Measurements from ENCODE around the gene SAP30BP. TPM values are rescaled to one million over a fixed set of nuclear protein-coding genes. Genes with fewer than 3 reads are reported as not detected.

Gene SAP30BP
- total RNA-seq, 1 experiment from 2014 or later = 126 TPM

GRCh38 chr17:75632863-75633485, 34.2 kb upstream of the SAP30BP start, which contains the start of gene SMIM5:
TSS of gene SMIM5 (plus strand) at chr17:75633434. CDS start at chr17:75640202, 6,768 bp downstream.
- H3K4me1 ChIP-seq = peaks cover 19% of the 10 kb centered on the region
- no TSS peak for BruUV-seq (replicated peaks)
- Mint-ChIP-seq H3K9me3 (ENCODE audit: unreplicated experiment) (no peaks in the 10 kb centered on the region), H3K4me3 (ENCODE audit: unreplicated experiment) (peak within 1 kb of the TSS; percentile 41), H3K36me3 (ENCODE audit: insufficient read depth, unreplicated experiment) (peaks cover 28% of the 10 kb centered on the region), H3K27me3 (ENCODE audit: insufficient read depth, unreplicated experiment) (no peaks in the 10 kb centered on the region), H3K27ac (ENCODE audit: unreplicated experiment) (peak within 1 kb of the TSS; percentile 70), H3K4me1 (ENCODE audit: low read depth, unreplicated experiment) (peaks cover 9% of the 10 kb centered on the region)
- peak; percentile 95 to 98 for TF ChIP-seq CTCF (IDR thresholded peaks at IDR 0.05; ENCODE audit: insufficient read depth in 1 of 2, low read depth in 1 of 2, low read length in 1 of 2, severe bottlenecking in 1 of 2, unreplicated experiment in 1 of 2)
- intact Hi-C loops (cut with micrococcal nuclease; ENCODE audit: unreplicated experiment) = loop anchor here (1.0 to 2.0 kb wide), 3 partner anchors 14 to 115 kb away; a partner anchor contains a TSS
- DNase-seq = peak; percentile 86 to 91
- ChIA-PET POLR2A (interaction anchor here (0.5 to 2.1 kb wide), 5 partner anchors 13 to 147 kb away, joined by 3 to 13 read pairs (median 4); partner anchors contain the start of genes RECQL5 and SAP30BP), CTCF (interaction anchor here (0.5 to 3.1 kb wide), 45 partner anchors 8 to 674 kb away, joined by 3 to 143 read pairs (median 5); partner anchors contain the start of genes GALK1, ITGB4, MIF4GD and TMEM94)
- no peaks in the 10 kb centered on the region for H3K9me3 ChIP-seq
- H3K4me3 ChIP-seq (ENCODE audit: low read depth, low read length) = no peak within 1 kb of the TSS
- peaks cover 7% of the 10 kb centered on the region for H3K36me3 ChIP-seq (ENCODE audit: control insufficient read depth, insufficient read depth, low read length)
- H3K27me3 ChIP-seq (replicated peaks; ENCODE audit: control insufficient read depth, insufficient read depth, low read length) = no peaks in the 10 kb centered on the region

- Mint-ChIP-seq H3K27me3 (ENCODE audit: insufficient read depth, unreplicated experiment) (no peaks in the 10 kb centered on the region), H3K4me3 (ENCODE audit: unreplicated experiment) (peak overlapping the region; percentile 41), H3K27ac (ENCODE audit: unreplicated experiment) (peak overlapping the region; percentile 70), H3K4me1 (ENCODE audit: low read depth, unreplicated experiment) (peaks cover 9% of the 10 kb centered on the region), H3K9me3 (ENCODE audit: unreplicated experiment) (no peaks in the 10 kb centered on the region), H3K36me3 (ENCODE audit: insufficient read depth, unreplicated experiment) (peaks cover 22% of the 10 kb centered on the region)
- Histone ChIP-seq H3K27me3 (replicated peaks; ENCODE audit: control insufficient read depth, insufficient read depth, low read length) (no peaks in the 10 kb centered on the region), H3K9me3 (no peaks in the 10 kb centered on the region), H3K36me3 (ENCODE audit: control insufficient read depth, insufficient read depth, low read length) (peaks cover 6% of the 10 kb centered on the region), H3K4me3 (ENCODE audit: low read depth, low read length) (no peak overlapping the region), H3K4me1 (peaks cover 19% of the 10 kb centered on the region)
- peak; percentile 60 to 91 for TF ChIP-seq CTCF (IDR thresholded peaks at IDR 0.05; ENCODE audit: insufficient read depth in 1 of 2, low read depth in 1 of 2, low read length in 1 of 2, severe bottlenecking in 1 of 2, unreplicated experiment in 1 of 2)
- ChIA-PET POLR2A (interaction anchor here (1.2 to 2.1 kb wide), 4 partner anchors 12 to 146 kb away, joined by 3 to 13 read pairs (median 4); partner anchors contain the start of genes RECQL5 and SAP30BP), CTCF (interaction anchor here (0.6 to 3.1 kb wide), 44 partner anchors 7 to 363 kb away, joined by 3 to 143 read pairs (median 5); partner anchors contain the start of genes GALK1, ITGB4, MIF4GD and TMEM94)
- DNase-seq = peak; percentile 94 to 95
- BruUV-seq (replicated peaks) = no TSS peak
- intact Hi-C loops (cut with micrococcal nuclease; ENCODE audit: unreplicated experiment) = loop anchor here (1.0 to 2.0 kb wide), 3 partner anchors 13 to 115 kb away; a partner anchor contains a TSS
Observed at GRCh38 chr17:75633486-75634375, 33.4 kb upstream of the SAP30BP start.

GRCh38 chr17:75634376-75634740, 32.8 kb upstream of the SAP30BP start:
- intact Hi-C loops (cut with micrococcal nuclease; ENCODE audit: unreplicated experiment) = no loop called here
- Histone ChIP-seq H3K27me3 (replicated peaks; ENCODE audit: control insufficient read depth, insufficient read depth, low read length) (no peaks in the 10 kb centered on the region), H3K9me3 (no peaks in the 10 kb centered on the region), H3K4me1 (peaks cover 19% of the 10 kb centered on the region), H3K4me3 (ENCODE audit: low read depth, low read length) (no peak overlapping the region), H3K36me3 (ENCODE audit: control insufficient read depth, insufficient read depth, low read length) (peaks cover 6% of the 10 kb centered on the region)
- no peak for DNase-seq
- no peak overlapping the region for H3K4me3 Mint-ChIP-seq (ENCODE audit: unreplicated experiment)
- TF ChIP-seq CTCF (IDR thresholded peaks at IDR 0.05; ENCODE audit: insufficient read depth in 1 of 2, low read depth in 1 of 2, low read length in 1 of 2, severe bottlenecking in 1 of 2, unreplicated experiment in 1 of 2) = no peak
- no peaks in the 10 kb centered on the region for H3K9me3 Mint-ChIP-seq (ENCODE audit: unreplicated experiment)
- H3K27me3 Mint-ChIP-seq (ENCODE audit: insufficient read depth, unreplicated experiment) = no peaks in the 10 kb centered on the region
- BruUV-seq (replicated peaks) = no TSS peak
- peaks cover 21% of the 10 kb centered on the region for H3K36me3 Mint-ChIP-seq (ENCODE audit: insufficient read depth, unreplicated experiment)
- H3K27ac Mint-ChIP-seq (ENCODE audit: unreplicated experiment) = peak overlapping the region; percentile 70
- ChIA-PET CTCF (interaction anchor here (0.6 to 3.1 kb wide), 28 partner anchors 10 to 364 kb away, joined by 3 to 143 read pairs (median 7); partner anchors contain the start of genes GALK1, ITGB4, MIF4GD and WBP2), POLR2A (interaction anchor here (1.2 to 2.1 kb wide), 2 partner anchors 11 to 146 kb away, joined by 4 to 13 read pairs; a partner anchor contains a TSS)
- peaks cover 9% of the 10 kb centered on the region for H3K4me1 Mint-ChIP-seq (ENCODE audit: low read depth, unreplicated experiment)

All from Caco-2 (cell line).